GM10266 (cell line): ENCODE data around the gene EGLN3.
"Not testable (repeated sequence)": the region's sequence is repeated elsewhere in the genome, so short reads cannot be mapped to it uniquely, and the experiment has no call there.

Experiments
- DNase-seq: peaks from one replicate; pipeline ENCODE4 v3.0.0; 2012; ENCODE audit errors: extremely low spot score
- CTCF ChIP-seq: IDR thresholded peaks from 2 replicates; pipeline ENCODE4 v1.5.1; 2012; ENCODE audit warnings: mild to moderate bottlenecking, low read depth; ENCODE audit not compliant: control insufficient read depth, insufficient read depth; ENCODE audit errors: missing control alignments

Gene EGLN3

GRCh38 chr14:33930439-33930838, 20.4 kb downstream of the EGLN3 start:
- no peak for DNase-seq
- TF ChIP-seq CTCF: no peak

- no peak for TF ChIP-seq CTCF
- no peak for DNase-seq
Measured at GRCh38 chr14:33929799-33930408, 21.0 kb downstream of the EGLN3 start.

- TF ChIP-seq CTCF: no peak
- DNase-seq: no peak
Measured at GRCh38 chr14:33928895-33929294, 22.0 kb downstream of the EGLN3 start.

GRCh38 chr14:33927944-33928343, 22.9 kb downstream of the EGLN3 start:
- DNase-seq: no peak
- no peak for TF ChIP-seq CTCF

GRCh38 chr14:33926967-33927366, 23.9 kb downstream of the EGLN3 start:
- DNase-seq: not testable (repeated sequence)

- DNase-seq: no peak
- TF ChIP-seq CTCF: no peak
Measured at GRCh38 chr14:33925946-33926345, 24.9 kb downstream of the EGLN3 start.

GRCh38 chr14:33925235-33925634, 25.6 kb downstream of the EGLN3 start:
- DNase-seq: no peak
- no peak for TF ChIP-seq CTCF

GRCh38 chr14:33924566-33925100, 26.2 kb downstream of the EGLN3 start:
- no peak for TF ChIP-seq CTCF
- DNase-seq: no peak
